Panc1 (cell line): ENCODE results near the gene GRID1.

Experiments used
- CTCF ChIP-seq: fragments of 450-650 bp; IDR thresholded peaks from 2 replicates; pipeline ENCODE4 v1.5.1; 2017; ENCODE audit warnings: mild to moderate bottlenecking
- POLR2AphosphoS5 ChIP-seq: IDR thresholded peaks from 2 replicates; pipeline ENCODE4 v1.6.1; 2012; ENCODE audit warnings: mild to moderate bottlenecking, low read depth, low read length, moderate library complexity

DNA sequence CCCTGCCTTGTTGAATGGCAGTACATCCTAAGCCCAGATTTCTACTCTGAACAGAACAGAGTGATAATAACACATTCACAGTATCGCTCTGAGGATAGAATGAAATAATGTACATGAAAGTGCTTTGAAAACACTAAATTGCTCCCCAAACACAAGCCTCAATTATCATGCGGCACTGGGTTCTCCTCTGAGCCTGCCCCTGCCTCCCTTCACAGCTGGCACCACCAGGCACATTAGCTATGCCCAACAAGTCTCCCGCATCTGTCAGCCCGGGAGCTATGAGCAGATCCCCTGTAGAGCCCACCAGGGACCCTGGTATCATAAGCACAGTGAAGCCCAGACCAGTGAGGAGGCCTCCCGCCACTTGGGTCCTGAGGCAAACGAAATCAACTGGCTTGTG lies 405.5 kb downstream of the GRID1 start:
- TF ChIP-seq POLR2AphosphoS5, result no peak
- TF ChIP-seq CTCF, result no peak
